Fibroblast of pulmonary artery (primary cell): ENCODE results near the gene OR51D1.

Experiments
- DNase-seq: peaks from one replicate; pipeline ENCODE4 v3.0.0-alpha.2; 2010; ENCODE audit warnings: low read depth
- H3K4me3 ChIP-seq: replicated peaks from 2 replicates; pipeline ENCODE4 v1.5.1; 2011; ENCODE audit warnings: low read depth, mild to moderate bottlenecking, control low read depth, low read length, moderate library complexity
- CTCF ChIP-seq: IDR thresholded peaks from 2 replicates; pipeline ENCODE4 v1.5.1; 2011; ENCODE audit warnings: mild to moderate bottlenecking, control low read depth, low read length, inconsistent platforms; ENCODE audit errors: missing control alignments

Gene OR51D1

GRCh38 chr11:4636962-4637661, at the start of gene OR51D1:
Gene OR51D1 (plus strand): TSS chr11:4637477. CDS start chr11:4639791, 2,314 bp downstream.
- no peak within 1 kb of the TSS for H3K4me3 ChIP-seq
- TF ChIP-seq CTCF = peak; percentile 91

GRCh38 chr11:4589017-4589416, 48.3 kb upstream of the OR51D1 start:
- no peak for TF ChIP-seq CTCF
- H3K4me3 ChIP-seq = no peak overlapping the region
- DNase-seq = no peak

More at GRCh38 chr11:4636962-4637661, at the start of gene OR51D1:
- DNase-seq = peak; percentile 77

- no peak within 1 kb of the TSS for H3K4me3 ChIP-seq
- no peak for DNase-seq
- TF ChIP-seq CTCF = no peak
Measured at GRCh38 chr11:4593739-4594138, 43.5 kb upstream of the OR51D1 start, which contains the start of gene OR52I1. Gene OR52I1 (plus strand): TSS chr11:4594039. CDS start chr11:4594039, 0 bp downstream.

- H3K4me3 ChIP-seq = no peak overlapping the region
- TF ChIP-seq CTCF = no peak
- no peak for DNase-seq
Measured at GRCh38 chr11:4605057-4605456, 32.2 kb upstream of the OR51D1 start.

GRCh38 chr11:4606231-4607015, 30.9 kb upstream of the OR51D1 start:
- peak; percentile 67 for DNase-seq
- peak overlapping the region; percentile 63 for H3K4me3 ChIP-seq
- TF ChIP-seq CTCF = no peak

GRCh38 chr11:4607096-4607495, 30.2 kb upstream of the OR51D1 start:
- peak; percentile 29 for DNase-seq
- H3K4me3 ChIP-seq = peak overlapping the region; percentile 63
- no peak for TF ChIP-seq CTCF
